ELF-1 (cell line): ENCODE measurements around the gene NOS3.
A peak's percentile ranks its signal among the peaks of the same experiment; 100 is the strongest.
"Not testable (repeated sequence)": the region's sequence is repeated elsewhere in the genome, so short reads cannot be mapped to it uniquely, and the experiment has no call there.

Experiments
- DNase-seq: peaks from one replicate; pipeline ENCODE4 v3.0.0-alpha.2; 2016; ENCODE audit warnings: low read depth, low spot score

The NOS3 gene

GRCh38 chr7:151035902-151036301 lies 45.1 kb downstream of the NOS3 start:
- no peak for DNase-seq

DNA sequence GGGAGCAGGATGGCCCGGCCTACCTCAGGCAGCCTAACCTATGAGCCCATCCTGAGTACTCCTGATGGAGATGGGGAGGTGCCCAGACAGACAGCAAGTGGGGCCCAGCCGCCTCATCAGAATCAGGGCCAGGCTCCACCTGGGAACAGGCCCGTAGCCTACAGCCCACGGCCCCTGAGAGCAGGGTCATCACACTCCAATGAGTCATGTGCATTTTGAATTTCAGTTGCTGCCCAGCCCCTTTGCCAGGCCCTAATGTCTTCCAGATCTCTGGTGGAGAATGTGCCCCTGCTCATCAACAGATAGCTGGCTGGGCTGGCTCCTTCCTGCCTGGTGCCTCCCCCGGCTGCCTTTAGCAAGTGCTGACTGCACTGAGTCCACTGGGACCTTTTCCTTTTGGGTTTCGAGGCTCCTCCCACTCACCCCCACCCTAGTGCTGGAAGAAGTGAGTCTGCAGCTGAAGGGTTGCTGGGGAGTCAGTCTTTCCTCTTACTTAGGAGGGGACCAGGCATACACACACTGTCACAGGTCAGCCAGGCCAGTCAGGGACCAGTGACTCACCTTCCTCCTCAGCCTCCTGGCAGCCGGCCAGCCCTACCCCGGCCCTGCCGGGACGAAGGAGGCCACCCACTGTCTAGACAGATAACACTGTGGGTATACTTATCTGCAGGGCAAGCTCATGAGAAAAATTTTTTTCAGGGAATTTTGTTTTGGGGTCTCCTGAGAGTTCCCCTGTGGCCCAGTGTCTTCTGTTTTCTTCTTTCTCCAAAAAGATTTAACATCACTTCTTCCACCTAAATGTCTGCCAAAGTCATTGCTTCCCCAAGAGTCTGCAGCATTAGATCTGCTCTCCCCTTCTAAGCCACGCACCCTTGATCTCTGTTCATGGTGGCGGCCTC lies 48.4 kb downstream of the NOS3 start:
- DNase-seq, result peak; percentile 63

DNA sequence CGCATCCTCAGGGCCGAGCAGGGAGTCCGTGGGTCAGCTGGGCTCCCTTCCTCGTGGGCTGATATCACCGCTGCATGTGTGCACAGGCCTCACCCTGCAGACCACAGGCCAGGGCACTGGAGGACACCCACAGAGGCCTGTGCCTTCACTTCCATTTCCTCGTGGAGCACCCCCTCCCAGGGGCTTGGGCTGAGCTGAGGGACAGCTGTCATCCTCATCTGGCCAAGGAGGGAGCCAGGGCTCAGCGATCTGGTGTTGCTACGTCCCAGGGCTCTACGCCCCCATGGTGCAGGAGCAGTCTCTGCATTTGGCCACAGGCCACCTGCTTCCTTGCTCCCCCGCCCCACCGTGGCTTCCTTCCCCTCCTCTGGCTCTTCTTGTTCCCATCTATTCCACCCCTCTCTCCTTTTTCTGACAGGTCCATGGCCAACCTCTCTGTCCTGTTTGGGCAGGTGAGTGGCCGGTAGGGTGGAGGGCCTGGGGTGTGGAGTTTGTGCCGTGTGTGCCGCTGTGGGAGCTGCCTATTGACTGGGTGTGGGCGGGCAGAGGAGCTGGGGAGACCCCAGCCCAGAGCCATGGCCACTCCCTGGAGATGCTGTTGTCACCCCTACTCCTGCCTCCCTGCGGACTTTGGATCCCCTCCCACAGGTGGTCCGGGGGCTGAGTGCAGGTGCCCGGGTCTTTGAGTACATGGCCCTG lies 49.2 kb downstream of the NOS3 start:
- DNase-seq, result no peak

DNA sequence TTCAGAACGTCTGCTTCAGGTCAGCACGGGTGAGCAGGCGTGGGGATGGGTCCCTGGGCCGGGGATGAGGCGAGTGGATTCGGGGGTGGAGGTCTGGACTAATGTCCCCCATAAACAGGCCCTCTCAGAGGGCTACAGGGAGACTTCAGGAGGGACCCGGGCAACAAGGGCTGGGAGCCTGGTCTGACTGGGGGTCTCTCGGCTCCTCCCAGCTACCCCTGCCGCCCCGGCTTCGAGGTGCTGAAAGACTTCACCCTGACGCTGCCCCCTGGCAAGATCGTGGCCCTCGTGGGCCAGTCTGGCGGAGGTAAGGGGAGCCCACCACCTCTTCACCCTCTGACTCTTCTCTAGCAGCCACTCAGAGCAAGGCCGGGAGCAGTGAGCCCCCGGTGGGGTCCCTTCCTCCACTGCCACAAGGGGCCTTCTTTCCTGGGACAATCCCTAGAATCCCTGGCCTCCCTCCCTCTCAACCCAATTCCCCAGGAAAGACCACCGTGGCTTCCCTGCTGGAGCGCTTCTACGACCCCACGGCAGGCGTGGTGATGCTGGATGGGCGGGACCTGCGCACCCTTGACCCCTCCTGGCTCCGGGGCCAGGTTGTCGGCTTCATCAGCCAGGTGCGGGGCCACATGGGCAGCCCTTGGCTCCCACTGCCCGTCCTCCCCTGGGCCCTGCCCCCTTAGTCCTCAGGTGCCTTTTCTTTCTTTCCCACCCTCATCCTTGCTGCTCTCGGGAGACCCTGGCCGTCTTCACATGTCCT lies 50.0 kb downstream of the NOS3 start:
- DNase-seq, result no peak

DNA sequence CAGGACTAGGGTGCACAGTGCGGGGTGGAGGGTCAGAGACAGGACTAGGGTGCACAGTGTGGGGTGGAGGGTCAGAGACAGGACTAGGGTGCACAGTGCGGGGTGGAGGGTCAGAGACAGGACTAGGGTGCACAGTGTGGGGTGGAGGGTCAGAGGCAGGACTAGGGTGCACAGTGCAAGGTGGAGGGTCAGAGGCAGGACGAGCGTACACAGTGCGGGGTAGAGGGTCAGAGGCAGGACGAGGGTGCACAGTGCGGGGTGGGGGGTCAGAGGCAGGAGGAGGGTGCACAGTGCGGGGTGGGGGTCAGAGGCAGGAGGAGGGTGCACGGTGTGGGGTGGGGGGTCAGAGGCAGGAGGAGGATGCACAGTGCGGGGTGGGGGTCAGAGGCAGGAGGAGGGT lies 52.6 kb downstream of the NOS3 start:
- not testable (repeated sequence) for DNase-seq

DNA sequence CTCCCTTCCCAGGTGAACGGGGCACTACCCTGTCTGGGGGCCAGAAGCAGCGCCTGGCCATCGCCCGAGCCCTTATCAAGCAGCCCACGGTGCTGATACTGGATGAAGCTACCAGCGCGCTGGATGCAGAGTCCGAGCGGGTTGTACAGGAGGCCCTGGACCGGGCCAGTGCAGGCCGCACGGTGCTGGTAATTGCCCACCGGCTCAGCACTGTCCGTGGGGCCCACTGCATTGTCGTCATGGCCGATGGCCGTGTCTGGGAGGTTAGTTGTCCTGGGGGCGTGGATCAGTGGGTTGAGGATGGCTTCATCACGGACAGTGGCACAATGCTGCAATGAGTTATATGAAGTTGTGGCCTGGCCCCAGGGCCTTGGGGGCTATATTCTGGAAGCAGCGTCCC lies 53.1 kb downstream of the NOS3 start:
- DNase-seq, result no peak

- no peak for DNase-seq
These were observed 54.4 kb downstream of the NOS3 start for GRCh38 chr7:151045262-151045661.

GRCh38 chr7:151045967-151046366 lies 55.1 kb downstream of the NOS3 start:
- DNase-seq, result no peak

DNA sequence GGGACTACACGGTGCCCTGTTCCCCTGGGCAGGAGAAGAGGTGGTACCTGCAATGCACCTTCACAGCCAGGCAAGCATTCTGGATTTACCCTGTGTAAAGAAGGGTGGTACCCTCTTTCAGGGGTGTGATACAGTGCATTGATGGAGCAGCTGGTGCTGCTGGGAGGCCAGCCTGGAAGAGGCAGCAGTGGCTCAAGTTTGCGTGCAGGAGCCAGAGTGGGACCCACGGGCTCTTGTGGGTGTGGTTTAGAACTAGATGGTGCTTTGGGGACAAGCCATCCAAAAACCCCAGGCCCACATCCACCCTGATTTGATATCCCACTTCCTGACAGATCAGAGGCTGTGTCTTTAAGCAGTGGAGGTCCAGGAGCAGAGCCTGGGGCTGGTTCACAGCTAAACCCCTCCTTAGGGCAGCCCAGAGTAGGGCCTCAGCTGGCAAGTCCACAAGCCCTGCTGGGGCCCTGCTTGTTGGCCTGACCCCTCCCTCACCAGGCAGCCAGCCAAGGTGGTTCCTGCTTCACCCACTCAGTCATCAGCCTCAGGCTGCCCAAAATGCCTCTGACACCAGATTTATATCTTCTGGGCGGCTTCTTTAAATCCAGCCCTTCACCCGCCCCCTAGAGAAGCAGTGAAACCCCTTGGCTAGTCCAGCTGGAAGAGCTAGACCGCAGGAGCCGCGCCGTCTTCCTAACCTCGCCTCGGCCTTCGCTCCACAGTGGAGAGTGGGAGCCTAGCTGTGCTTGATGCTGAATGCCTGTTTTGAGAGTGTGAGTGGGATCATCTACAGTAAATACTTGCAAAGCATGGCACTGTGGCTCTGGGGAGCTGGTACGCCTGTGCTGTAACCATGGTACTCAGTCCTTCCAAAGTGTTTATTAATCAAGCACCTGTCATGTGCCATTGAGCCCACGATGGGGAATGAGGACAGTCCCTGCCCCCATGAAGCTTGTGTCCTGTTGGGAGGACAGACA lies 56.1 kb downstream of the NOS3 start:
- no peak for DNase-seq

- DNase-seq, result no peak
These were observed 57.4 kb downstream of the NOS3 start, which contains the start of gene ASIC3 for GRCh38 chr7:151047976-151048815. Gene ASIC3, plus strand, starts transcription at chr7:151048531. Its CDS starts 355 bp downstream, at chr7:151048886.

- DNase-seq, result no peak
These were observed 58.2 kb downstream of the NOS3 start for GRCh38 chr7:151048911-151049463.

GRCh38 chr7:151051108-151051507 lies 60.3 kb downstream of the NOS3 start:
- DNase-seq, result peak; percentile 92

GRCh38 chr7:151053096-151053495 lies 62.3 kb downstream of the NOS3 start:
- DNase-seq, result peak; percentile 50

DNA sequence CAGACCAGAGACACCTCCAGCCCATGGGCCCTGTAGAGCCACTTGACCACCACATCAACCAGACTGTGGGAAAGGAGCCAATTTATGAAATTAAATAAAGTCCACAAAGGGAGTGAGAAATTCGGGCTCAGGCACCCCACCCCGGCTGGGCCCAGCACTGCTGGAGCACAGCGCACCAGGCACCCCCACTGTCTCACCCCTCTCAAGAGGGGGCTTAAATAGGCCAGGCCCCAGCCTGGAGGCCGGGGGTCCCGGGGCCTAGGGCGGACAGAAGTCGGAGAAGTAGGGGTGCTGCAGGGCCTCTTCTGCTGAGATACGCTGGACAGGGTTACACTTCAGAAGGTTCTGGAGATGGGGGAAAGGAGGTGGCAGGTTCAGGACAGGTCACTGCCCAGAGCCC lies 62.9 kb downstream of the NOS3 start:
- no peak for DNase-seq

GRCh38 chr7:151056283-151056665 lies 65.5 kb downstream of the NOS3 start:
- no peak for DNase-seq

DNA sequence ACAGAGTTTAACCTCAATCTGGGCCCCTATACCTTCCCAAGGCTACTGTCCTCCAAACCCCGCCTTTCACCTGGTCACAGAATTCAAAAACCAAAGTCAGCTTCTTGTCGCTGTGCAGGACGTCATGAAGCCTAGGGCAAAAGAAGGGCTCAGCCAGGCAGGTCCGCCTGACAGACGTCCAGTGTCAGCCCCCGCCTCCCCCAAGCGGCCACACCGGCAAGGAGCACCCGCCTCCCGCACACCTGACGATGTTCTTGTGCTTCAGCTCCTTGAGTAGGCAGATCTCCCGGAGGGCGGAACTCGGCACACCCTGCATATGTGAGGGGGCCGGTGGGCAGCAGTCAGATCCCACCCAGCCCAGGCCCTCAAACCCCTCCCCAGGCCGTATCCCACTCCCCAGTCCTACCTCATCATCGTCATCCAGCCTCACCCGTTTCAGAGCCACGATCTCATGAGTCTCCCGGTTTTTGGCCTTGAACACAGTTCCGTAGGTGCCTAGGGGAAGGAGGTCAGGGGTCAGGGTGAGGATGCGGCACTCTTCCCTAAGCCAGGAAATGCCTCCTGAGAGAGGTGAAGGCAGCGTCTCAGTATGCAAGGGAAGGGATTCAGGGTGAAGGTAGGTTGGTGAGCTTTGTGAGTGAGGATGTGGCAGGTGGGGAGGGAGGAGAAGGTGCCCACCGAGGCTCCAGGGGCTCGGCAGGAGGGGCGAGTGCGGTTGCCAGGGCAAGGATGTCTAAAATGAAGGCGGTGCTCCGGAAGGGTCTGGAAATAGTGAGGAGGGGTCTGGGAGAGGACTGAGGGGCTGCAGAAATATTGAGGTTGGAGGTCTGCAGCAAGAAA lies 66.1 kb downstream of the NOS3 start:
- DNase-seq, result peak; percentile 83

GRCh38 chr7:151057506-151057988 lies 66.7 kb downstream of the NOS3 start, which contains the start of gene CDK5:
Gene CDK5, minus strand, starts transcription at chr7:151057897. Its CDS starts 49 bp downstream, at chr7:151057848.
- DNase-seq, result no peak

- peak; percentile 100 for DNase-seq
These were observed 67.4 kb downstream of the NOS3 start for GRCh38 chr7:151057989-151058780.
